ENCODE data around the gene ERC2.

GRCh38 chr3:55626279-55626665, 842.0 kb downstream of the ERC2 start:
- TF ChIP-seq, protein P1, sequence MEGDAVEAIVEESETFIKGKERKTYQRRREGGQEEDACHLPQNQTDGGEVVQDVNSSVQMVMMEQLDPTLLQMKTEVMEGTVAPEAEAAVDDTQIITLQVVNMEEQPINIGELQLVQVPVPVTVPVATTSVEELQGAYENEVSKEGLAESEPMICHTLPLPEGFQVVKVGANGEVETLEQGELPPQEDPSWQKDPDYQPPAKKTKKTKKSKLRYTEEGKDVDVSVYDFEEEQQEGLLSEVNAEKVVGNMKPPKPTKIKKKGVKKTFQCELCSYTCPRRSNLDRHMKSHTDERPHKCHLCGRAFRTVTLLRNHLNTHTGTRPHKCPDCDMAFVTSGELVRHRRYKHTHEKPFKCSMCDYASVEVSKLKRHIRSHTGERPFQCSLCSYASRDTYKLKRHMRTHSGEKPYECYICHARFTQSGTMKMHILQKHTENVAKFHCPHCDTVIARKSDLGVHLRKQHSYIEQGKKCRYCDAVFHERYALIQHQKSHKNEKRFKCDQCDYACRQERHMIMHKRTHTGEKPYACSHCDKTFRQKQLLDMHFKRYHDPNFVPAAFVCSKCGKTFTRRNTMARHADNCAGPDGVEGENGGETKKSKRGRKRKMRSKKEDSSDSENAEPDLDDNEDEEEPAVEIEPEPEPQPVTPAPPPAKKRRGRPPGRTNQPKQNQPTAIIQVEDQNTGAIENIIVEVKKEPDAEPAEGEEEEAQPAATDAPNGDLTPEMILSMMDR (IDR thresholded peaks at IDR 0.05) = no peak
- no peak for TF ChIP-seq ZFX (IDR thresholded peaks at IDR 0.05; ENCODE audit: borderline replicate concordance)

All from 22Rv1 (cell line).